DND-41 (cell line): ENCODE results near the gene MTG2.

ENCODE experiments used
- EZH2 ChIP-seq: IDR thresholded peaks from 3 replicates; pipeline ENCODE4 v1.6.1; 2012; ENCODE audit warnings: borderline replicate concordance, low read depth, mild to moderate bottlenecking, moderate library complexity, low read length, inconsistent platforms; ENCODE audit not compliant: severe bottlenecking
- TF ChIP-seq, protein P1 (sequence below): IDR thresholded peaks from 2 replicates; pipeline ENCODE4 v1.5.1; 2012; ENCODE audit warnings: borderline replicate concordance, low read length, moderate library complexity, mild to moderate bottlenecking; ENCODE audit not compliant: poor library complexity, severe bottlenecking; ENCODE audit errors: extremely low read depth

DNA sequence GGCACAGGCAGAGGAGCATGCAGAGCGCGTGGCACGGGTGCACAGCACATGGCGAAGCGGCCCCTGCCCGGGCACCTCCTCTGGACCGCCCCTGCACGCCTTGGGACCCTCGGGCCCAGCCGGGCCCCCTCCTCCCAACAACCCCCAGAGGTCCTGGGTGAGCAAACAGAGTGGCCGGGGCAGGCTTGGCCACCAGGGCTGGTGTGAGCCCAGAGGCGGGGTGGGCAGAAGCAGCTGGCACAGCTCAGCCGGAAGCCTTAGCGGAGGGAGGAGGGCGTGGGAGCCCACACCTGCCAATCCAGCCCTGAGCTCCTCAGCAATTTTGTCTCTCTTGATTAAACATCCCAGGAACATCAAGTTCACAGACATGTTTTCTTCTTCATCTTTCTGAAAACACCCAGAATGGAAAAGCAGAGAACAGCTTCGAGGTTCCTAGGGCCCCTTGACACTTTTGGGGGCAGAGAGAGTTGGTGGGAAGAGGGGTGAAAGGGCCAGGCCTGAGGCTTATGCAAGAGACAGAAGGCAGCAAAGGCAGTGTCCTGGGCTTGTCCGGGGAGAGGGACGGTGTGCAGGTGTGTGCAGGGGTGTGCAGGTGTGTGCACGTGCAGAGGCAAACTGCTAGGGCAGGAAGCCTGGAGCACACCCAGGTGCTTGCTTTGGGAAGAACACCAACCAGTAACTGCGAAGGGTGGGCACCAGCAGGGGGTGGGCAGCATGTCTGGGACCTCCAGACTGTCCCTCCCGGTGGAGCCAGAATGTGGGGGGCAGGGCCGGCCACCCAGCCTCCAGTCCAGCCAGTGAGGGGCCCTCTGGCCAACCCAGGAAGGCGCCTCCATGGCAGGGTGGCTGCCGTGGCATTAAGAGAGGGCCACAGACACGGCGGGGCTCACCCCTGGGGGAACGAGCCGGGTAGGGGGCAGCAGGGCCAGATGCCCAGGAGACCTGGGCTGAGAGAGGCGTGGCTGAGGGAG is 32.5 kb downstream of the MTG2 start:
- TF ChIP-seq, protein P1, sequence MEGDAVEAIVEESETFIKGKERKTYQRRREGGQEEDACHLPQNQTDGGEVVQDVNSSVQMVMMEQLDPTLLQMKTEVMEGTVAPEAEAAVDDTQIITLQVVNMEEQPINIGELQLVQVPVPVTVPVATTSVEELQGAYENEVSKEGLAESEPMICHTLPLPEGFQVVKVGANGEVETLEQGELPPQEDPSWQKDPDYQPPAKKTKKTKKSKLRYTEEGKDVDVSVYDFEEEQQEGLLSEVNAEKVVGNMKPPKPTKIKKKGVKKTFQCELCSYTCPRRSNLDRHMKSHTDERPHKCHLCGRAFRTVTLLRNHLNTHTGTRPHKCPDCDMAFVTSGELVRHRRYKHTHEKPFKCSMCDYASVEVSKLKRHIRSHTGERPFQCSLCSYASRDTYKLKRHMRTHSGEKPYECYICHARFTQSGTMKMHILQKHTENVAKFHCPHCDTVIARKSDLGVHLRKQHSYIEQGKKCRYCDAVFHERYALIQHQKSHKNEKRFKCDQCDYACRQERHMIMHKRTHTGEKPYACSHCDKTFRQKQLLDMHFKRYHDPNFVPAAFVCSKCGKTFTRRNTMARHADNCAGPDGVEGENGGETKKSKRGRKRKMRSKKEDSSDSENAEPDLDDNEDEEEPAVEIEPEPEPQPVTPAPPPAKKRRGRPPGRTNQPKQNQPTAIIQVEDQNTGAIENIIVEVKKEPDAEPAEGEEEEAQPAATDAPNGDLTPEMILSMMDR: no peak
- no peak for TF ChIP-seq EZH2
